ENCODE results near the gene CERS1.

GRCh38 chr19:18940769-18941627 lies 45.0 kb upstream of the CERS1 start, which contains the start of gene HOMER3:
- no peak for TF ChIP-seq FOXM1 (IDR thresholded peaks at IDR 0.05; ENCODE audit: borderline replicate concordance, low read depth)
- TF ChIP-seq MAX (IDR thresholded peaks at IDR 0.05), result peak; percentile 35; the same call in 1 of the 2 replicates
- TF ChIP-seq YY1 (IDR thresholded peaks at IDR 0.05; ENCODE audit: low read depth), result no peak
